Urinary bladder (tissue), 4 donors: ENCODE data around the gene NOX3. TPM values are rescaled to one million over a fixed set of nuclear protein-coding genes. Genes with fewer than 3 reads are reported as not detected.

ENCODE experiments used
- DNase-seq: peaks from one replicate; pipeline ENCODE4 v3.0.0-alpha.2; 2015; ENCODE audit errors: extremely low spot score
- H3K27ac ChIP-seq: one replicate; pipeline ENCODE4 v1.5.1; 2013; ENCODE audit warnings: low read depth, mild to moderate bottlenecking, moderate library complexity
- H3K36me3 ChIP-seq: one replicate; pipeline ENCODE4 v1.6.1; 2013; ENCODE audit warnings: mild to moderate bottlenecking, moderate library complexity; ENCODE audit not compliant: insufficient read depth
- H3K4me1 ChIP-seq: one replicate; pipeline ENCODE4 v1.6.1; 2013; ENCODE audit warnings: mild to moderate bottlenecking, moderate library complexity; ENCODE audit not compliant: insufficient read depth
- H3K4me3 ChIP-seq: one replicate; pipeline ENCODE4 v1.5.1; 2013; ENCODE audit warnings: low read depth, low read length
- WGBS: extraction: QIAGEN DNeasy Blood & Tissue Kit; methylation state at CpG from one replicate; pipeline ENCODE4 v1.1.7; 2013; 5-methylcytosine and 5-hydroxymethylcytosine counted together
- polyA plus RNA-seq: library from polyadenylated mRNA; stranded (reverse); fragments of 200-250 nt; gene quantifications from one replicate; pipeline ENCODE4 v1.2.3, GENCODE V29; 2013
- total RNA-seq: library from RNA; depleted of rRNA; stranded (reverse); fragments of >200 nt; gene quantifications from one replicate; pipeline ENCODE4 v1.2.3, GENCODE V29; 2014
- donor health status: healthy with polysubstance abuse.
- donor health status: healthy.

Gene NOX3
- total and polyA plus RNA-seq, 2 donors: not detected

DNA sequence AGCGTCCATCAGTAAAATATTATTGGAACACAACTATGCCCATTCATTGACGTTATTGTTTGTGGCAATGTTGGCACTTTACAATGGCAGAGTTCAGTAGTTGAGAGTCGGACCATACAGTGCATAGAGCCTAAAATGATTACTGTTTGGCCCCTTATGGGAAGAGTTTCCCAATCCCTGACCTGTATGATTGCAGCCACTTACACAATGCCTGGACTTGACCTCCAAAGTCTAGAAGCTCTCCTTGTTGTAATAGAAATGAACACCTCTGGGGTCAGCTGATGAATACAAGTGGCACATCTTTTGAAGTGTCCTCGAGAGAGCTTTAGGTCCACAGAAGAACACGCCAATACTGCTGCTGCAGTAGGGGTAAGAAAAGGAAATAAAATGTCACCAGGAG lies 59.0 kb downstream of the NOX3 start:
- no peak for DNase-seq
- WGBS: 94% methylated on average over 5 of the region's 5 CpGs
- no peak overlapping the region for H3K27ac ChIP-seq
- H3K36me3 ChIP-seq: no peaks in the 10 kb centered on the region
- H3K4me1 ChIP-seq: no peaks in the 10 kb centered on the region
- no peak overlapping the region for H3K4me3 ChIP-seq

DNA sequence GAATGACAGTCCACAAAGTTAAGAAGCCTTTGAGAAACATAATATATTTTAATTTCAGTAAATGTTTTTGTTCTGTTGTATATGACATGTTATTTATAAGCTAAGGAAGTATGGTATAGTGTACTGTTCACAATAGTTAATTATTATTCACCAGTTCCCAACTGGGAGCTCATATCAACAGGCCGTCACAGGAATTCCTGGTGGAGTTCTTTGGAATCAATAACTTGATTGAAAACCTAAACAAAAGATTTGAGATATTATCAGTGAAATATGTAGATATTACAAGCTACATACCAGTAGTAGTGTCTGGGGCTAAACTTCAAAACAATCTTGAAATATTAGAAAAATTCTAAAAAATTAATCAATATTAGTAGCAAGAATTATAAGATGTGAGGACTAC lies 60.3 kb downstream of the NOX3 start:
- Histone ChIP-seq H3K36me3 (no peaks in the 10 kb centered on the region), H3K27ac (no peak overlapping the region), H3K4me3 (no peak overlapping the region), H3K4me1 (no peaks in the 10 kb centered on the region)
- DNase-seq: no peak
- 91% methylated on average over 1 of the region's 1 CpG for WGBS

DNA sequence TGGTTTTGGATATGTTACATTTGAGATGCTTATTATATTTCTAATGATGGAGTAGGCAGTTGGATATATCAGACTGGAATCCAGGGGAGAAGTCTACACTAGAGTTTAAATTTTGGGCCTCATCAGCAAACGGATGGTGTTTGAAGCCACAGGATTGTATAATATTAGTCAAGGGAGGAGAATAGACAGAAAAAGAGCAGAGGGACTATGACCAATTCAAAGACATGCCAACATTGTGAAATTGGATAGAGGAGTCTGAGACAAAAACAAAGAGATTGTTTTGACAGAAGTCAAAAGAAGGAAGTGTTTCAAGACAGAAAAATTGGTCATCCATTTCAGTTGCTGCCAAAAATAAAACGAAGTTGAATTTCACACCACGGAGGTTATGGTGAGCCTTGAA lies 66.5 kb downstream of the NOX3 start:
- H3K36me3 ChIP-seq: no peaks in the 10 kb centered on the region
- 83% methylated on average over 3 of the region's 3 CpGs for WGBS
- H3K4me1 ChIP-seq: peaks cover 1% of the 10 kb centered on the region
- no peak for DNase-seq
- H3K27ac ChIP-seq: no peak overlapping the region
- no peak overlapping the region for H3K4me3 ChIP-seq

DNA sequence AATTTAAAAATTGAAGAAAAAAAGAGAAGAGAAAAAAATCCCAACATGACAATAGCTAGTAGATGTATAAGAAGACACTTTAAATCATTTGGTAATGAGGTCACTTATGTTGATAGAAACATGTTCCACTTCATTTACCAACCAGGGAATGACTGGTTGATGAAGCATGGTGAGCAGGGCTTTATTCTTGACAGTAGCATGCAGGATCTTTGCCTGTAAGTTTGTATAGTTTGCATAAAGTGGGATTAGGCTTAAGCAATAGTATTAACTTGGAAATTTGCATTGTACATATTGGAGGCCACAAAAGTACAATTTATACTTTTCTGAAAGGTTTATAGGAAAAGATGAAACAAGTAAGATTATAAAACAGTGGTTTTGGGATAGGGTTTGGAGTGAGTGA lies 67.0 kb downstream of the NOX3 start:
- no peak for DNase-seq
- Histone ChIP-seq H3K4me3 (no peak overlapping the region), H3K27ac (no peak overlapping the region), H3K36me3 (no peaks in the 10 kb centered on the region), H3K4me1 (peaks cover 1% of the 10 kb centered on the region)

DNA sequence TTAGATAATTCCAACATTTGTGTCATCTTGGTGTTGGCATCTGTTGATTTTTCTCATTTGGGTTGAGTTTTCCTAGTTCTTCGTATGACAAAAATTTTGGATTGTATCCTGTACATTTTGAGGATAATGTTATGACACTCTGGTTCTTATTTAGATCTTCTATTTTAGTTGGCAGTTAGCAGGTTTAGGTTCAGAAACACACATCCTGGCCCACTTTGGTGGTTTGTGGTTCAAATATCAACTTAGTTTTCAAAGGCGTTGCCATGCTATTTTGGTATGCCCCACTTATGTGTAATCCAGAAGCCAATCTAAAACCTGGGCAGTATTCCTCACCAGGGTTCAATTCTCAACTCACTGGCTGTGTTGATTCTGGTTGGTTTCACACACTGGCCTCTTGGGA lies 68.2 kb downstream of the NOX3 start:
- DNase-seq: no peak
- Histone ChIP-seq H3K36me3 (no peaks in the 10 kb centered on the region), H3K27ac (no peak overlapping the region), H3K4me3 (no peak overlapping the region), H3K4me1 (peaks cover 1% of the 10 kb centered on the region)
- WGBS: 91% methylated on average over 2 of the region's 2 CpGs

DNA sequence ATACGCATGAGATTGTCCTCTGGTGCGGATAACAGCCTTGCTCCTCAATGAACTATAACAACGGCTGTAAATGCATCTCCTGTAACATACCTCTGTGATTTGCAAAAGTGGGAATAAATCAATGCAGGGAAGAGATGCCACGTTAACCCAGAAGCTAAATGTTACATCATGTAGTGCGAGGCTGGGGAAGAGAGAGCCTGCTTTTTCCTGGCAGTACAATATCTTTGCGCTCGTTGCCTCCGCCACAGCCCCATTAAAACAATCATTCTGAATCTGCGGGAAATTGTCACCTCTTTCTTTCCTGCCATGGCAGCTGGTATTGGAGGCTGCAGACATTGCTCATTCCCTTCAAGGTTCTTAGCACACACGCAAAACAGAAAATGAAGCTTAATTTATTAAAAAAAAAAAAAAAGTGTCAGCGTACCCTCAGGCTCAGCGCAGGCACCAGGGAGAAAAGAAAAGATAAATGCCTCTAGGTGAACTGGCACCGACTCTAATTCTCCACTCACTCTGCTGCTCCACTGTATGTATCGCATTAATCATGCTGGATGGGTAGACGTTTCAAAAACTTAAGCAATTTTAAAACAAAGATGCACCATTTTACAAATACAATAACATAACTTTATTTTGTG lies 71.2 kb downstream of the NOX3 start:
- H3K27ac ChIP-seq: no peak overlapping the region
- DNase-seq: no peak
- WGBS: 92% methylated on average over 15 of the region's 15 CpGs

DNA sequence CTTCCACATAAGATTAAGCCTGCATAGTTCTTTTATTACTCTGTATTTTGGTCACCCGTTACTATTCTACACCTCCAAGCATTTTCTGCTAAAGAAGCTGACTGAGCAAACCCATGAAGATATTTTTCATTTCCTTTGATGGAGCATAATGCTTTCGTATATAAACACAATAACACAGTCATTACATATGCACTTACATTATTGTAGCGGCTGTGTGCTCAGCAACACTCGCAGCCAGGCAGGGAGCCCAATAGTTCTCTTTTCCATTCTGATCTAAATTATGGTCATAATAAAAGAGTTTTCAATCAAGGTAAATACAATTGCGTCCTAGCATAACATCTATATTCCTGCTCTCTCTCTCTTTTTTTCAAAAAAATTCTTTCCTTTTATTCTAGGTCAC lies 71.7 kb downstream of the NOX3 start:
- Histone ChIP-seq H3K36me3 (no peaks in the 10 kb centered on the region), H3K4me1 (no peaks in the 10 kb centered on the region), H3K27ac (no peak overlapping the region), H3K4me3 (no peak overlapping the region)
- no peak for DNase-seq
- WGBS: 88% methylated on average over 5 of the region's 5 CpGs

More for the DNA sequence above, 71.2 kb downstream of the NOX3 start:
- Histone ChIP-seq H3K4me3 (no peak overlapping the region), H3K36me3 (no peaks in the 10 kb centered on the region), H3K4me1 (peaks cover under 1% of the 10 kb centered on the region)

DNA sequence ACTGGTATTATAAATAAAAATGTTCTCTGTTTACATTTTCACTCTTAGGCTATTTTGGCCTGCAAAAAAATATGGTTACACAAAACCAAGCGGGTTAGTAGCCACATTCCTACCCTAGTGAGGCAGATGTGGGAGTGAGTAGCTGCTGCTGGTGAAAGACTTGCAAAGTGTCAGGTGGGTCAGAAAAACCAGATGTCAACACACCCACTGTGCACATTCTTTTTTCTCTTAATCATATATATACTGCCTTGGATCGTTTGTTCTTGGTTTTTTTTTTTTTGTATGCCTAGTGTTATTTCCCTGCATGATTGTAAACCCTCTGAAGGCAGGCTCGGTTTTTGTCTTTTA lies 73.3 kb downstream of the NOX3 start:
- DNase-seq: no peak
- H3K4me1 ChIP-seq: no peaks in the 10 kb centered on the region
- 75% methylated on average over 3 of the region's 3 CpGs for WGBS

DNA sequence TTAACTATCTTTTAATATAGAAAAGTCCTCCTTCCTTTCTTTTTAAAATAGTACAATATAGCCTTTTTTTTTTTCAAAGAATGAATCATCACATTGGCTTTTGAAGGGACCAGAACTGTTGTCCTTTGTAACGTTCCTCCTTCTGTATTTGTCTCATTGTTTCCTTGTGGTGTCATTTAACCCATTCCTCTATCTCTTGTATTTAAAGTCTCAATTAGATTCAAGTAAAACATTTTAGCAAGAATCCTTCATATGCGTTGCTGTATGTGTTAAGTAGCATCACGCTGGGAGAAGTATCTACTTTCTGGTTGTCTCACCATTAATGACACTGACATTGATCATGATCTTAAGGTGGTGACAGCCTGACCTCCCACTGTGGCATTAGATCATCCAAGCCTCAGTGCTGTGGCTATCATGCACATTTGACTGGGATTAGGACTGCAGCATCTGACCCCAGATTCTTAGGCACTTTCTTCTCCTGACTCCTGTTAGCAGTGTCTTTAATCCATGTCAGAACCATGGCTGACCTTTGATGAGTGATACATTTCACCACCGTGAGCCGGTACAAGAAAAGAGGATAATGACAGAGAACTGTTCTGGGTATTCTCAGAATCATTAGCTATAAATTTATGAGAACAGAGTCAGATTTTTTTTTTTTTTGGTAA lies 73.8 kb downstream of the NOX3 start:
- Histone ChIP-seq H3K27ac (no peak overlapping the region), H3K4me3 (no peak overlapping the region), H3K36me3 (no peaks in the 10 kb centered on the region), H3K4me1 (no peaks in the 10 kb centered on the region)
- DNase-seq: no peak
- WGBS: 65% methylated on average over 5 of the region's 5 CpGs

More for the DNA sequence above, 73.3 kb downstream of the NOX3 start:
- H3K4me3 ChIP-seq: no peak overlapping the region
- no peak overlapping the region for H3K27ac ChIP-seq
- no peaks in the 10 kb centered on the region for H3K36me3 ChIP-seq

DNA sequence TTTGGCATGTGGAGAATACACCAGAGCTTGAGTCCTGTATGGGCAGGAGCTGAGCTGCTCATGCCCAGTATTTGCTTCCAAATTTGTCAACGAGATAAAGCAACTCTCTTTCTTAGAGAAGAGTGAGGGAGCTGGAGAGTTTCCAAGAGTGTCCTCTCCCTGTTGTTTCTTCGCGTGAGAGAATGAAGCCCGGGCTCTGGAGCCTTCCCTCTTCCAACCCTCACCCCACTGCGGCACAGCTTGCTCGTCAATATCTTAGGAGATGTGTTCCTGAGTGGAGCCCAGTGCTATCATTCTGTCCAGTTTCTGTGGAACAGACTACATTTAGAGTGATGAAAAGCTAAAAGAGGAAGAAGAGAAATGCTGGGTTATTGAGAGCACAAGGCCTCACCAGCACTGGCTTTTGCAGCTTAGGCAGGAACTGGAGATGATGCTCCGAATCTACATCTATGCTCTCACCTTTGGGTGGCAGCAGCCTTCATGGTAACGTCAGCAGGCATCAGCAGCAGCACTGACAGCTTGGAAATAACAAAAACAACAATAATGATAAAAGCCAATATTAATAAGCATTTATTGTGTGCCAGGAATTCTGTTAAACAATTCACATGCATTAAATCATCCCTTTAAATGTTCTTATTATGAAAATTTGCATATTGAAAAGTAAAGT lies 74.8 kb downstream of the NOX3 start:
- no peak for DNase-seq
- no peaks in the 10 kb centered on the region for H3K4me1 ChIP-seq
- no peaks in the 10 kb centered on the region for H3K36me3 ChIP-seq
- H3K27ac ChIP-seq: no peak overlapping the region
- 86% methylated on average over 8 of the region's 8 CpGs for WGBS
- H3K4me3 ChIP-seq: no peak overlapping the region

DNA sequence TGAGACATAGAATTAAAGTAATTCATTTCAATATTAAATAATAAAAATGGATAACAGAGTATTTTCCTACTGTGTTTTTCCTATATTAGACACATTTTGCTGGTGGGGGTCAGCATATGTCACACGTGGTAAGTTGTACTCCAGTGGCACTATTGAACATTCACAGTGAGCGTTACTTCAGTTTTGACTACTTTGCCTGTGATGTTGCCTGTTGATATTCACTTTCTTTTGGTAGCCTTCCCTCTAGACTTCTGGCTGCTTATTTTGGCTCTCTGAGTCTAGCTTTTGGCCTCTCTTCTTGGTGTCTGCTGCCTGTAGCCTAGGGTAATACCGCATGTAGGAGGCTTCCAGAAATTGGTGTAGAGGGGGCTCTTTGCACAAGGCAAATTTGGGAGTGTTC lies 76.9 kb downstream of the NOX3 start:
- H3K27ac ChIP-seq: no peak overlapping the region
- no peaks in the 10 kb centered on the region for H3K36me3 ChIP-seq
- H3K4me1 ChIP-seq: no peaks in the 10 kb centered on the region
- no peak for DNase-seq
- H3K4me3 ChIP-seq: no peak overlapping the region
- 94% methylated on average over 3 of the region's 3 CpGs for WGBS

DNA sequence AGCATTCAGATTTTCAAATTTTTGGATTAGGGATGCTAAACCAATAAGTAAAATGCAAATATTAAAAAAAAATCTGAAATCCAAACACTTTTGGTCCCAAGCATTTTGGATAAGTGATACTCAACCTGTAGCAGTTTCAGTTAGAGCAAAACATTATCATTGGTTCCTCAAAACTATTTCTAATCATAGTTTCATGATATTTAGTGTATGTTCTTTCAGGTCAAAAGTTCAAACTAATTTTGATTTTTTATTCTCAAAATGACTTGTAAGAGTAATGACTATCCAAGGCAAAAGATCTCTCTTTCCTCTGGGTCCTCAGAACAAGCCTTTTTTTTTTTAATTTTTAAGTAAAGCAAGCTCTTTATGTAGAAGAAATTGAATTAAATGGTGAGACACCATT lies 77.4 kb downstream of the NOX3 start:
- Histone ChIP-seq H3K36me3 (no peaks in the 10 kb centered on the region), H3K27ac (no peak overlapping the region), H3K4me3 (no peak overlapping the region), H3K4me1 (no peaks in the 10 kb centered on the region)
- DNase-seq: no peak

DNA sequence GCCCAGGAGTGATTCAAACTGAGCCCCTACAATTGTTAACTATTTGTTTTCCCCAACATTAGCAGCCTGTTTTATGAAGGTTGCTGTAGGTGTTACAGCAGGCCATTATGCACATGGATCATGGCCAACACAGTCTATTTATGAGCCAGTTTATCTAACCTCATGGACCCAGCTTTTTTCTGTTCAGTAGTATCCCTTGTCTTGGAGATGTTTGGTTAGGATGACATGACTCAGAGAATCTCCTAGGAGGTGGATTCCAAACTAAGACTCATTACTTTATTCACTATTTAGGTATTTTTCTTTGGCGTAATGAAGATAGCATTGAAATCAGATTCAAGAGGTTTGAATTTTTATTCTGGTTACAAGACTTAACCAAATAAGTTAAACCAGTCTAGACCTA lies 78.6 kb downstream of the NOX3 start:
- 87% methylated on average over 1 of the region's 1 CpG for WGBS
- no peak for DNase-seq
- Histone ChIP-seq H3K4me1 (no peaks in the 10 kb centered on the region), H3K27ac (no peak overlapping the region), H3K36me3 (no peaks in the 10 kb centered on the region), H3K4me3 (no peak overlapping the region)

DNA sequence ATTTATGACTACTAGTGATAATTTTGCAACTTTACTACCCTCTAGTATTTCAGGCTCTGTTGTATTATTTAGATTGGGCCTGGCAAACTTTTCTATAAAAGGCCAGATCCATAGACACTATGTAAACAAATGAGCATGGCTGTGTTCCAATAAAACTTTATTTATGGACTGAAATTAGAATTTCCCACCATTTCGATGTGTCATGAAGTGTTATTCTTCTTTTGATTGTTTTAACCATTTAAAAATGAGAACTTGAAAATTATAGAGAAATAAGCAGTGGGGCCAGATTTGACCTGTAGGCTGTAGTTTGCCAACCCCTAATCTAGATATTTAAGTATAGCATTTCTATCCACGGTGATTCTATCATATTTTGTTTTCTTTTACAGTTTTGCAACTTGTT lies 79.8 kb downstream of the NOX3 start:
- 84% methylated on average over 2 of the region's 2 CpGs for WGBS
- no peak for DNase-seq
- no peaks in the 10 kb centered on the region for H3K4me1 ChIP-seq
- no peak overlapping the region for H3K4me3 ChIP-seq
- no peaks in the 10 kb centered on the region for H3K36me3 ChIP-seq
- H3K27ac ChIP-seq: no peak overlapping the region
